Epithelial cell of proximal tubule (primary cell): ENCODE data around the gene F10. TPM values are rescaled to one million over a fixed set of nuclear protein-coding genes. Genes with fewer than 3 reads are reported as not detected.
"Not testable (repeated sequence)": the region's sequence is repeated elsewhere in the genome, so short reads cannot be mapped to it uniquely, and the experiment has no call there.

ENCODE experiments used
- DNase-seq: peaks from one replicate; pipeline ENCODE4 v3.0.0-alpha.2; 2011; ENCODE audit warnings: low read depth
- H3K4me3 ChIP-seq: 2 replicates; pipeline ENCODE4 v1.5.1; 2011; ENCODE audit warnings: low read depth, mild to moderate bottlenecking, low read length
- total RNA-seq: library from RNA; depleted of rRNA; stranded (reverse); fragments of >200 nt; gene quantifications from 2 replicates; pipeline ENCODE4 v1.2.3, GENCODE V29; 2015
- TF ChIP-seq, protein P1 (sequence below): conservative IDR thresholded peaks from 2 replicates; pipeline ENCODE4 v1.5.1; 2012; ENCODE audit warnings: low read depth, mild to moderate bottlenecking, low read length

Gene F10
- total RNA-seq, 1 donor from 2014 or later: 0.12 TPM

DNA sequence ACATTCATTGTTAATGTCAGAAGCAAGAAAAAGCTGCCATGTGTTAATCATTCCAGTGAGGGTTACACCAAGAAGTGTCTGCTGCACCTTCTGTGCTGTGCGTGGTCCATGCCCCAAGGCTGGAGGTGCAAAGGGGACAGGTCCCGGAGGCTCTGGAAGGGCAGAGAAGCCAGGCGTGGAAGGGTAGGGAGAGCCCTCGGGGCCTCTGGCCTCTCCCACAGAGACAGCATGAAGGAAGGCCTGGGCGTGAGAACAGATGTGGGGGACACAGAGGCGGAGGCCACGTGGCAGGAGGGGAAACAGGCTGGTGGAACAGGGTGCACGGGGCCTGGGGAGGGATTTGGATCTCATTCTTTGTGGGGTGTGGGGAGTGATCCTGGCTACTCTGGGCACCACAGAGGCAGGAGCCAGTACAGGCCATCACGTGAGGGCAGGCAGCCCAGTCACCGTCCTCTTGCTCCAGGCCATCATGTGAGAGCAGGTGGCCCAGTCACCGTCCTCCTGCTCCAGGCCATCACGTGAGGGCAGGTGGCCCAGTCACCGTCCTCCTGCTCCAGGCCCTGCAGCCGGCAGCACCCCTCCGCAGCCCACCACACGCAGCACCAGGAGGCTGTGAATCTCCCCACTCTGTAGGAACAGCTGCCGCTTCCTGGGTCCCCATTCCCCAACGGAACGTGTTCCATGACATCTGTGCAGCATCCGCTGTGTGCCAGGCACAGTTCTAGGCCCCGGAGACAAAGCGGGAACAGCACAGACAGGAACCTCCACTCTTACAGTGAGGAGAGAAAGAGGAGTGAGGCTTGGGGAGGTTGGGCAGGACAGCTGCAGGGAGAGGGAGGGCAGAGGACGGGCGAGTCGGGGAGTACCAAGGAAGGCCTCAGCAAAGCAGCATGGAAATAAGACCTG lies 27.2 kb upstream of the F10 start:
- no peak overlapping the region for H3K4me3 ChIP-seq
- TF ChIP-seq, protein P1, sequence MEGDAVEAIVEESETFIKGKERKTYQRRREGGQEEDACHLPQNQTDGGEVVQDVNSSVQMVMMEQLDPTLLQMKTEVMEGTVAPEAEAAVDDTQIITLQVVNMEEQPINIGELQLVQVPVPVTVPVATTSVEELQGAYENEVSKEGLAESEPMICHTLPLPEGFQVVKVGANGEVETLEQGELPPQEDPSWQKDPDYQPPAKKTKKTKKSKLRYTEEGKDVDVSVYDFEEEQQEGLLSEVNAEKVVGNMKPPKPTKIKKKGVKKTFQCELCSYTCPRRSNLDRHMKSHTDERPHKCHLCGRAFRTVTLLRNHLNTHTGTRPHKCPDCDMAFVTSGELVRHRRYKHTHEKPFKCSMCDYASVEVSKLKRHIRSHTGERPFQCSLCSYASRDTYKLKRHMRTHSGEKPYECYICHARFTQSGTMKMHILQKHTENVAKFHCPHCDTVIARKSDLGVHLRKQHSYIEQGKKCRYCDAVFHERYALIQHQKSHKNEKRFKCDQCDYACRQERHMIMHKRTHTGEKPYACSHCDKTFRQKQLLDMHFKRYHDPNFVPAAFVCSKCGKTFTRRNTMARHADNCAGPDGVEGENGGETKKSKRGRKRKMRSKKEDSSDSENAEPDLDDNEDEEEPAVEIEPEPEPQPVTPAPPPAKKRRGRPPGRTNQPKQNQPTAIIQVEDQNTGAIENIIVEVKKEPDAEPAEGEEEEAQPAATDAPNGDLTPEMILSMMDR: no peak
- no peak for DNase-seq

DNA sequence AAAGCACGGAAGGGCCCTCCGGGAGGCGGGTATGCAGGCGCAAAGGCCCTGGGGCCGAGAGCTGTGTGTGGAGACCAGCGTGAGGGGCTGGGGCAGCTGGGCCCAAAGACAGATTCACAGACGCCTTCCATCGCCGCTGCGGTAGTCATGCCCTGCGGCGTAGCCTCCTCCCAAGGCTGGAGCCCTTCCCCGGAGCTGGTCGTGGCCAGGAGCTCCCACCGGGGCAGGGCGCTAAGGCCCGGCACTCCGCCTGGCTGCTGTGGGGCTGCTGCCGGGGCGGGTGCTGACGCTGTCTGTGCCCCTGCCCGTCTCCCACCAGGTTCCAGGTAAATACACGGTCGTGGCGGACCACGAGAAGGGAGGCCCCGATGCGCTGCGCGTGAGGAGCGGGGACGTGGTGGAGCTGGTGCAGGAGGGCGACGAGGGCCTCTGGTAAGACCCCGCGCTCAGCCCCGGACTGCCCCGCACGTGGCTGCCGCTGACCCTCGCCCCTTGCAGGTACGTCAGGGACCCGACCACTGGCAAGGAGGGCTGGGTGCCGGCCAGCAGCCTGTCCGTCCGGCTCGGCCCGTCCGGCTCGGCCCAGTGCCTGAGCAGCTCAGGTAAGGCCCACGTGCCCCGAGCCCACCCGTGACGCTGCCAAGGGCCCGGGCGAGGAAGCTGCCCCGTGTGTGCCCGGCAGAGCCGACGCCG lies 26.4 kb upstream of the F10 start:
- H3K4me3 ChIP-seq: no peak overlapping the region
- TF ChIP-seq, protein P1: no peak
- no peak for DNase-seq

DNA sequence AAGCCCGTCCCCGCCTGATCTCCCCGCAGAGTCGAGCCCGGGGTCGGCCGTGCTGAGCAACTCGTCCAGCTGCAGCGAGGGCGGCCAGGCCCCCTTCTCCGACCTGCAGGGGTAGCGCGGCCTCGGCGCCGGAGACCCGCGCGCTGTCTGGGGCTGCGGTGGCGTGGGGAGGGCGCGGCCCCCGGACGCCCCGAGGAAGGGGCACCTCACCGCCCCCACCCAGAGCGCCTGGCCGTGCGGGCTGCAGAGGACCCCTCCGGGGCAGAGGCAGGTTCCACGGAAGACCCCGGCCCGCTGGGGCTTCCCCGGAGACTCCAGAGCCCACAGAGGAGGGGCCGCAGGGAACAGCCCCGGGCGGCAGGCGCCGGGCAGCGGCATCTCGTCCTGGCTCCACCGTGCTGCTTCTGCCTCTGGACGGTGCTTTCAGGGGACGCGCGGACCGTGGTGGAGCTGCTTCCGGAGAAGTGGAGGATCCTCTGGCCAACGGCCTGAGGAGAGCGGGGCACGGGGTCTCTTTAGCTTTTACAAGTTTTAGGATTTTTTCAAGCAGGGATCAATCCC lies 25.8 kb upstream of the F10 start:
- no peak for DNase-seq
- TF ChIP-seq, protein P1: no peak
- H3K4me3 ChIP-seq: no peak overlapping the region

DNA sequence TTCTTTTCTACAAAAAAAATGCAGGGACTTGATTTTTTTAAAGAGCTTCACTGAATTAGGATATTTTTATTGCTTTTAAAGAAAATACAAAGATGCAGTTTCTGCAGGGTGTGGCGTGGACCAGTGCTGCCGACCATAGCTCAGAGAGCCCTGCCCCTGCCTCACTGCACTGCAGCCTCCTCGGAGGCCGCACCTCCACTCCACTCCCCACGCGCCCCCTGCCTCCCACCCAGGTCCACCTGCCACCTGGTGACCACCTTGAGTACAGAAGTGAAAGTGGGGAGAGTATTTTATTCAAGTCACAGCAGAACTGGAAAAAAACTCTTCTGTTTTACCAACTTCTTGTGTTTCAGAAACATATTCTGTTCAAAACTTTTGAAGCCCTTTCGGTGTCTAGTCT lies 24.9 kb upstream of the F10 start:
- H3K4me3 ChIP-seq: no peak overlapping the region
- TF ChIP-seq, protein P1: no peak
- DNase-seq: no peak

DNA sequence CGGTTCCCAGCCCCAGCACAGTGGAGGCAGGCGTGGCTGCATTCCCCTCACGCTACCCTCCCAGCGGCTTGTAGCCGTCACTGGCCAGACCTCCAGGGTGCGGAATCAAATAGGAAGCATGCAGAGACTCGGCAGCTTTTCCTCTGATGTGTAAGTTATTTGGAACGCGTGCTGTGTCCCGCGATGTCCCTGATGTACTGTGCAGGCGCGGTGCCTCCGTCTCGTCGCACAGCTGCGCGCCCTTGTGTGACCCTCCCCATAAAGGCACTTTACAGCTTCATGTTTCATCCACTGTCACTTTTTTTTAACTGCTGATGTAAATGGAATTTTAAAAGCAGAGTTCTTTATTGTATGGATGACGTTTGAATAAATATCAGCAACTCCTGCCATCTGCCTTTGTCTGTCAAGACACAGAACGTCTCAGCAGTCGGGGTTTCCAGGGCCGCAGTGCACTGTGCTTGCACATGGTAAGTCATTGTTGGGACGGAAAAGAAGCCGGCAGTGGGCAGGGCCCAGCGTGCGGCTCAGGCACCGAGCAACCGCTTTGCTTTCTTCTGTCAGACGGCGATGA lies 24.4 kb upstream of the F10 start:
- H3K4me3 ChIP-seq: no peak overlapping the region
- no peak for DNase-seq
- TF ChIP-seq, protein P1: no peak

- TF ChIP-seq, protein P1: no peak
- DNase-seq: no peak
- no peak overlapping the region for H3K4me3 ChIP-seq
Observed at GRCh38 chr13:113099142-113099541, 23.5 kb upstream of the F10 start.

- H3K4me3 ChIP-seq, DNase-seq: not testable (repeated sequence)
Observed at GRCh38 chr13:113102302-113102701, 20.3 kb upstream of the F10 start.
